Left ventricle myocardium inferior (tissue), 1 donor: ENCODE data around the gene ADAMTSL3. TPM values are rescaled to one million over a fixed set of nuclear protein-coding genes. Genes with fewer than 3 reads are reported as not detected.

ENCODE experiments used
- DNase-seq: peaks from one replicate; pipeline ENCODE4 v3.0.0-alpha.2; 2020
- H3K27ac ChIP-seq: fragments of 200-600 bp; replicated peaks from 2 replicates; pipeline ENCODE4 v1.8.0; 2021
- H3K27me3 ChIP-seq: fragments of 200-600 bp; 2 replicates; pipeline ENCODE4 v1.8.0; 2021; ENCODE audit warnings: low read depth
- H3K36me3 ChIP-seq: fragments of 200-600 bp; 2 replicates; pipeline ENCODE4 v1.8.0; 2021
- H3K4me1 ChIP-seq: fragments of 200-600 bp; 2 replicates; pipeline ENCODE4 v1.8.0; 2021
- H3K4me3 ChIP-seq: fragments of 200-600 bp; 2 replicates; pipeline ENCODE4 v1.8.0; 2021; ENCODE audit warnings: mild to moderate bottlenecking, moderate library complexity
- H3K9me3 ChIP-seq: fragments of 200-600 bp; replicated peaks from 2 replicates; pipeline ENCODE4 v1.8.0; 2021
- intact Hi-C: fragments of 100-400 bp; cut with micrococcal nuclease; formaldehyde crosslinking; loops from one replicate; pipeline ENCODE4 v1.11.0; 2022
- total RNA-seq: library from RNA; stranded (reverse); fragmentation: NEBNext Ultra II Directional; extraction: Animal tissue kit (Norgen Biotek cat#: 25700); gene quantifications from one replicate; pipeline ENCODE4 v1.2.1, GENCODE V29; 2021
- TF ChIP-seq, protein P1 (sequence below): fragments of 200-600 bp; IDR thresholded peaks from 2 replicates; pipeline ENCODE4 v1.8.0; 2021; ENCODE audit warnings: antibody characterized with exemption, mild to moderate bottlenecking, borderline replicate concordance
- donor health status: DM: no; HTN: yes; CAD: no; lungs with severe emphysema.

Gene ADAMTSL3
- total RNA-seq, 1 donor from 2014 or later, result 11.9 TPM

- Histone ChIP-seq H3K9me3 (no peaks in the 10 kb centered on the region), H3K36me3 (no peaks in the 10 kb centered on the region), H3K27me3 (no peaks in the 10 kb centered on the region), H3K4me3 (no peak overlapping the region), H3K27ac (no peak overlapping the region), H3K4me1 (peaks cover 27% of the 10 kb centered on the region)
- intact Hi-C loops, result no loop called here
- TF ChIP-seq, protein P1, sequence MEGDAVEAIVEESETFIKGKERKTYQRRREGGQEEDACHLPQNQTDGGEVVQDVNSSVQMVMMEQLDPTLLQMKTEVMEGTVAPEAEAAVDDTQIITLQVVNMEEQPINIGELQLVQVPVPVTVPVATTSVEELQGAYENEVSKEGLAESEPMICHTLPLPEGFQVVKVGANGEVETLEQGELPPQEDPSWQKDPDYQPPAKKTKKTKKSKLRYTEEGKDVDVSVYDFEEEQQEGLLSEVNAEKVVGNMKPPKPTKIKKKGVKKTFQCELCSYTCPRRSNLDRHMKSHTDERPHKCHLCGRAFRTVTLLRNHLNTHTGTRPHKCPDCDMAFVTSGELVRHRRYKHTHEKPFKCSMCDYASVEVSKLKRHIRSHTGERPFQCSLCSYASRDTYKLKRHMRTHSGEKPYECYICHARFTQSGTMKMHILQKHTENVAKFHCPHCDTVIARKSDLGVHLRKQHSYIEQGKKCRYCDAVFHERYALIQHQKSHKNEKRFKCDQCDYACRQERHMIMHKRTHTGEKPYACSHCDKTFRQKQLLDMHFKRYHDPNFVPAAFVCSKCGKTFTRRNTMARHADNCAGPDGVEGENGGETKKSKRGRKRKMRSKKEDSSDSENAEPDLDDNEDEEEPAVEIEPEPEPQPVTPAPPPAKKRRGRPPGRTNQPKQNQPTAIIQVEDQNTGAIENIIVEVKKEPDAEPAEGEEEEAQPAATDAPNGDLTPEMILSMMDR, result no peak
- DNase-seq, result no peak
Measured at GRCh38 chr15:83892498-83892897, 238.6 kb downstream of the ADAMTSL3 start.

GRCh38 chr15:83893308-83893707, 239.4 kb downstream of the ADAMTSL3 start:
- DNase-seq, result no peak

GRCh38 chr15:83897037-83897436, 243.1 kb downstream of the ADAMTSL3 start:
- H3K4me1 ChIP-seq, result no peaks in the 10 kb centered on the region
- intact Hi-C loops, result no loop called here
- no peaks in the 10 kb centered on the region for H3K9me3 ChIP-seq
- DNase-seq, result no peak
- no peaks in the 10 kb centered on the region for H3K27me3 ChIP-seq
- TF ChIP-seq, protein P1, result no peak
- H3K27ac ChIP-seq, result no peak overlapping the region
- no peak overlapping the region for H3K4me3 ChIP-seq
- peaks cover 5% of the 10 kb centered on the region for H3K36me3 ChIP-seq

More at GRCh38 chr15:83893308-83893707, 239.4 kb downstream of the ADAMTSL3 start:
- Histone ChIP-seq H3K4me3 (no peak overlapping the region), H3K36me3 (peaks cover 5% of the 10 kb centered on the region), H3K27me3 (no peaks in the 10 kb centered on the region), H3K9me3 (no peaks in the 10 kb centered on the region), H3K27ac (no peak overlapping the region), H3K4me1 (peaks cover 27% of the 10 kb centered on the region)
- intact Hi-C loops, result no loop called here
- TF ChIP-seq, protein P1, result no peak

DNA sequence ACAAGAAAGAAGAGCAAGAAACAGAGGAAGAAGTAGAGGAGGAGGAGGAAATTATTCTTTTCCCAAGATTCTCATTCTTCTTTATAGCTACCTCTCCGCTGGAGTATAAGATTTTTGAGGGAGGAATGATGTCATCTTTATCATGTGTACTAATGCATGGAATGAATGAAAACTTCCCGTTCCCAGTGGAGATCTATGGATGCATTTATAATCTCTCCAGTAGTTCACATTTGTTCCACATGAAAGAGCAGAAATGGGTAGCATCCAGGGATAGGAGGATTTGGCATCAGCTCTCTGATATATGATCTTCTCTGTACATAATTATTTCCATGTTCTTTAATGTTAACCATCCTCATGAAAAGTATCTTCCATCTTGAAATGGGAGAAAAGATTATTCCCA, 244.4 kb downstream of the ADAMTSL3 start:
- Histone ChIP-seq H3K4me3 (no peak overlapping the region), H3K27me3 (no peaks in the 10 kb centered on the region), H3K27ac (no peak overlapping the region), H3K9me3 (no peaks in the 10 kb centered on the region), H3K36me3 (peaks cover 5% of the 10 kb centered on the region), H3K4me1 (no peaks in the 10 kb centered on the region)
- TF ChIP-seq, protein P1, result no peak
- DNase-seq, result no peak
- intact Hi-C loops, result no loop called here

- Histone ChIP-seq H3K27ac (no peak overlapping the region), H3K4me1 (peaks cover 8% of the 10 kb centered on the region), H3K27me3 (no peaks in the 10 kb centered on the region), H3K36me3 (peaks cover 5% of the 10 kb centered on the region), H3K9me3 (no peaks in the 10 kb centered on the region), H3K4me3 (no peak overlapping the region)
- DNase-seq, result no peak
- TF ChIP-seq, protein P1, result no peak
- intact Hi-C loops, result no loop called here
Measured at GRCh38 chr15:83899670-83900069, 245.7 kb downstream of the ADAMTSL3 start.
